NB4 (cell line): ENCODE results near the gene ENAM.

Experiments
- DNase-seq: peaks from one replicate; pipeline ENCODE4 v3.0.0; 2010; ENCODE audit warnings: low read depth
- H3K4me3 ChIP-seq: one replicate; pipeline ENCODE4 v1.5.1; 2011; ENCODE audit warnings: mild to moderate bottlenecking, low read depth, low read length, moderate library complexity
- CTCF ChIP-seq: IDR thresholded peaks from one replicate; pipeline ENCODE4 v1.5.1; 2012; ENCODE audit warnings: low read depth, low read length
- MAX ChIP-seq: IDR thresholded peaks from 2 replicates; pipeline ENCODE4 v1.6.1; 2011; ENCODE audit warnings: low read depth, low read length
- MYC ChIP-seq: IDR thresholded peaks from 2 replicates; pipeline ENCODE4 v1.6.1; 2011; ENCODE audit warnings: low read depth, low read length
- POLR2A ChIP-seq: IDR thresholded peaks from 2 replicates; pipeline ENCODE4 v1.6.1; 2011; ENCODE audit warnings: mild to moderate bottlenecking; ENCODE audit not compliant: insufficient read length; ENCODE audit errors: extremely low read depth

The ENAM gene

GRCh38 chr4:70628444-70628843 is at the start of gene ENAM:
ENAM (plus strand) TSS chr4:70628744; CDS start chr4:70629501, 757 bp downstream.
- H3K4me3 ChIP-seq = no peak within 1 kb of the TSS
- DNase-seq = no peak
- TF ChIP-seq MYC = no peak
- no peak for TF ChIP-seq CTCF
- no peak for TF ChIP-seq MAX
- no peak for TF ChIP-seq POLR2A

- DNase-seq = no peak
- no peak for TF ChIP-seq MYC
- no peak for TF ChIP-seq CTCF
- no peak for TF ChIP-seq POLR2A
- no peak for TF ChIP-seq MAX
- no peak overlapping the region for H3K4me3 ChIP-seq
Measured at GRCh38 chr4:70581980-70582379, 46.6 kb upstream of the ENAM start.

- no peak for DNase-seq
- TF ChIP-seq CTCF (no peak), POLR2A (no peak), MAX (no peak), MYC (no peak)
- no peak overlapping the region for H3K4me3 ChIP-seq
Measured at GRCh38 chr4:70583952-70584834, 44.4 kb upstream of the ENAM start.

GRCh38 chr4:70586841-70587240 is 41.7 kb upstream of the ENAM start:
- DNase-seq = no peak
- TF ChIP-seq MAX = no peak
- no peak overlapping the region for H3K4me3 ChIP-seq

GRCh38 chr4:70589785-70590184 is 38.8 kb upstream of the ENAM start:
- DNase-seq = no peak
- TF ChIP-seq MYC = no peak
- TF ChIP-seq MAX = no peak
- TF ChIP-seq CTCF = no peak
- TF ChIP-seq POLR2A = no peak
- no peak overlapping the region for H3K4me3 ChIP-seq

- no peak within 1 kb of the TSS for H3K4me3 ChIP-seq
- TF ChIP-seq POLR2A (no peak), CTCF (no peak), MYC (no peak), MAX (no peak)
- DNase-seq = no peak
Measured at GRCh38 chr4:70591955-70592582, 36.5 kb upstream of the ENAM start, which contains the start of gene AMBN. AMBN (plus strand) TSS chr4:70592256; CDS start chr4:70592359, 103 bp downstream.
